Activated CD4-positive, alpha-beta T cell treated with anti-CD3 and anti-CD28 coated beads for 36 hours (primary cell): ENCODE results near the gene CHCHD6. TPM values are rescaled to one million over a fixed set of nuclear protein-coding genes. Genes with fewer than 3 reads are reported as not detected.

Experiments
- ATAC-seq: fragments of 200-7000 bp; cut with Tn5 transposase; one replicate; pipeline ENCODE4 v1.10.0; 2021; ENCODE audit warnings: mild to moderate bottlenecking, moderate library complexity
- CTCF ChIA-PET: fragments of 350-600 bp; sonication (Branson Sonifier 250); formaldehyde crosslinking; loops from one replicate; lab custom pipeline; 2021; ENCODE audit warnings: antibody characterized with exemption; lab: Charles Lee
- POLR2A ChIA-PET: fragments of 350-600 bp; sonication (Branson Sonifier 250); formaldehyde crosslinking; loops from one replicate; lab custom pipeline; 2021; ENCODE audit warnings: antibody characterized with exemption, inconsistent platforms; lab: Charles Lee
- DNase-seq: peaks from one replicate; pipeline ENCODE4 v3.0.0-alpha.2; 2020
- H3K27ac Mint-ChIP-seq: one replicate; pipeline ENCODE4 v1.8.0; 2021; ENCODE audit warnings: mixed read lengths
- H3K27me3 Mint-ChIP-seq: one replicate; pipeline ENCODE4 v1.8.0; 2021; ENCODE audit warnings: mixed read lengths
- H3K36me3 Mint-ChIP-seq: one replicate; pipeline ENCODE4 v1.8.0; 2021; ENCODE audit warnings: low read depth, mixed read lengths
- H3K4me1 Mint-ChIP-seq: one replicate; pipeline ENCODE4 v1.8.0; 2021; ENCODE audit warnings: mixed read lengths
- H3K4me3 Mint-ChIP-seq: one replicate; pipeline ENCODE4 v1.8.0; 2021; ENCODE audit warnings: mild to moderate bottlenecking, moderate library complexity, mixed read lengths
- H3K9me3 Mint-ChIP-seq: one replicate; pipeline ENCODE4 v1.8.0; 2021; ENCODE audit warnings: low read depth, mixed read lengths
- intact Hi-C, 2 experiments: fragments of 100-400 bp; cut with DNase I in 1 of 2; cut with micrococcal nuclease in 1 of 2; formaldehyde crosslinking; loops; one replicate each; pipeline versions ENCODE4 v1.14.2 to v1.15.1; 2022 to 2024; cut with DNase I, micrococcal nuclease
- total RNA-seq, 2 experiments: library from RNA; stranded (reverse); gene quantifications; one replicate each; pipeline ENCODE4 v1.2.3, GENCODE V29; 2021

Gene CHCHD6
- total RNA-seq, 2 experiments from 2014 or later: 17.1 to 17.7 TPM

DNA sequence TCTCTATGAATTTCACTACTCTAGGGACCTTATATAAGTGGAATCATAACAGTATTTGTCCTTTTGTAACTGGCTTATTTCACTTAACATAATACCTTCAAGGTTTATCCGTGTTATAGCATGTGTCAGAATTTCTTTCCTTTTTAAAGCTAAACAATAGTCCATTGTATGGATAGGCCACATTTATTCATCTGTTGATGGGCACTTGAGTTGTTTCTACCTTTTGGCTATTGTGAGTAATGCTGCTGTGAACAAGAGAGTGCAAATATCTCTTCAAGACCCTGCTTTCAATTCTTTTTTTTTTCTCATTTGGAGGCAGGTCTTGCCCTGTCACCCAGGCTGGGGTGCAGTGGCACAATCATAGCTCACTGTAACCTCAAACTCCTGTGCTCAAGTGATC, 56.5 kb downstream of the CHCHD6 start:
- no peak overlapping the region for H3K4me3 Mint-ChIP-seq
- intact Hi-C loops: no loop called here
- ATAC-seq (no peak), DNase-seq (no peak)
- H3K27me3 Mint-ChIP-seq: no peaks in the 10 kb centered on the region
- H3K4me1 Mint-ChIP-seq: no peaks in the 10 kb centered on the region
- ChIA-PET CTCF (interaction anchor here (0.9 kb wide), 1 partner anchor 173 kb away, joined by 3 read pairs; no protein-coding TSS in a partner anchor), POLR2A (no interaction called here)
- H3K36me3 Mint-ChIP-seq: peaks cover 15% of the 10 kb centered on the region
- no peak overlapping the region for H3K27ac Mint-ChIP-seq
- no peaks in the 10 kb centered on the region for H3K9me3 Mint-ChIP-seq

DNA sequence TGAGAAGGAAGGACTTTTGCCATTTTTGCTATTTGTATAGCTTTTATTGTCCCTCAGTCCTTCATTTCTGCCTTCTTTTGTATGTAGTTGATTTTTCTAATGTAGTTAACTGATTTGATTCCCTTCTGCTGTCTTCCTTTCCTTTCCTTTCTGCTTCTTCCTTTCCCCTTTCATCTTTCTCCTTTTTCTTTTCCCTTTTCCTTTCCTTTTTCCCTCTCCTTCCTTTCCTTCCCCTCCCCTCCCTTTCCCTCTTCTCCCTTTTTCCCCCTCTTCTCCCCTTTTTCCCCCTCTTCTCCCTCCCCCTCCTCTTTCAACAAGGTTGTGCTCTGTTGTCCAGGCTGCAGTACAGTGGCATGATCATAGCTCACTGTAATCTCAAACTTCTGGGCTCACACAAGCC, 59.0 kb downstream of the CHCHD6 start:
- Mint-ChIP-seq H3K36me3 (peaks cover 38% of the 10 kb centered on the region), H3K27ac (no peak overlapping the region), H3K4me1 (no peaks in the 10 kb centered on the region), H3K27me3 (no peaks in the 10 kb centered on the region), H3K4me3 (no peak overlapping the region), H3K9me3 (peaks cover 9% of the 10 kb centered on the region)
- intact Hi-C loops: no loop called here
- ChIA-PET POLR2A (no interaction called here), CTCF (no interaction called here)
- DNase-seq: no peak
- no peak for ATAC-seq

DNA sequence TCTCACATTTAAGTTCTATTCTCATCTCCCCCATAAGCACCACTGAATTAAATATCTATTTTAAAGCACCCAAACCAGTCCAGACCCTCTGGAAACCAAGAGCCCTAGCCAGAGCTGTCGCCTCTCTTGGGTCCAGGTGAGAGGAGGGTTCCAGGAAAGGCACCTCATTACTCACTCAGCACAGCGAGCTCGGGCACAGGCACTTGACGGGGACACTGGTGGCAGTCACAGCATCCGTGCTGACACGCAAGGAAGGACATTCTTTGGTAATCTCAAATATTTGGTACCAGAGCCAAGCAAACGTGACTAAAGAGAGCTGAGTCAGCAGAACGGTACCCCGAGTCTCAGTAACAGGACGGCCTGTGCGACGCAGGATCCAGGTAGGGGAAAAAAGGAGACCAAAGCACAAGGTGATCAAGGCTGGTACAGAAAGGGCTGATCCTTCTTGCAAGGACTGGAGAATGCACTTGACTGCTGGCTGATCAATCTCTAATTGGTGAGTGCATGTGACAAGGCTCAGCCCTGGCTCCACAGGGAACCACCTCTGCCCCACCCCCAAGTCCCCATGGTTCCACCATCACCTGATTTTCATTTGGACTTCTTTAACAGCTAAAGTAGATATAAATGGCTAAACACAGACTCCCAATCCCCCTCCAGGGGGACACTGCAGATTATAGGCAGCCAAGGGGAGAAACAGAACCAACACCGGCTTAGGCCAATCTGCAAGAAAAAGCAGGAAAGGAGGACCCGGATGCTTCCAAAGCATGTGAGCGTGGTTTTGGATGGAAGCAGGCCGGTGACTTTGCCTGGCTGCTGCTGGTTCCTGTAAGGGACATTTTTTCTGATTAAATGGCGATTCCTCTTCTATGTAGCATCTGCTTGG, 61.4 kb downstream of the CHCHD6 start:
- Mint-ChIP-seq H3K36me3 (peaks cover 59% of the 10 kb centered on the region), H3K9me3 (peaks cover 25% of the 10 kb centered on the region), H3K4me1 (no peaks in the 10 kb centered on the region), H3K4me3 (no peak overlapping the region), H3K27me3 (no peaks in the 10 kb centered on the region), H3K27ac (no peak overlapping the region)
- ChIA-PET CTCF (no interaction called here), POLR2A (no interaction called here)
- DNase-seq (no peak), ATAC-seq (no peak)
- intact Hi-C loops: no loop called here

DNA sequence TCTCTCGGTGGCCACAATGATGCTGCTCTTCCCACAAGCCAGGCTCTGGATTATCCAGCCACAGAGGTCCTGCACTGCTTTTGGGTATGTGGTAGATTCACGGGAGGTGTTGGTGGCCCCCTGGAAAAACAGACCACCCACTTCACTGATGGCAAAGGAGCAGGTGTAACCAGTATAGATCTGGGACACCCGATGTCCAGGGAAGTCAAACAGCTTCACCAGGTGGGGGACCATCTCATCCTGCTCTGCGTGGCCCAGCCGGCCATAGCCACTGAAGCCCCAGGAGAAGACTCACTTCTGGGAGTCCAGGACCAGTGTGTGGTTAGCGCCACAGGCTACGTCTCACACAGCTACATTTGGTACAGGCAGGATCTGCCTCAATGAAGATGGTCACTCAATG, 62.6 kb downstream of the CHCHD6 start:
- Mint-ChIP-seq H3K36me3 (peaks cover 62% of the 10 kb centered on the region), H3K27ac (no peak overlapping the region), H3K4me1 (no peaks in the 10 kb centered on the region), H3K4me3 (no peak overlapping the region), H3K27me3 (no peaks in the 10 kb centered on the region), H3K9me3 (peaks cover 30% of the 10 kb centered on the region)
- ChIA-PET CTCF (no interaction called here), POLR2A (interaction anchor here (0.6 kb wide), 1 partner anchor 11 kb away, joined by 3 read pairs; no protein-coding TSS in a partner anchor)
- intact Hi-C loops: no loop called here
- ATAC-seq (no peak), DNase-seq (no peak)

DNA sequence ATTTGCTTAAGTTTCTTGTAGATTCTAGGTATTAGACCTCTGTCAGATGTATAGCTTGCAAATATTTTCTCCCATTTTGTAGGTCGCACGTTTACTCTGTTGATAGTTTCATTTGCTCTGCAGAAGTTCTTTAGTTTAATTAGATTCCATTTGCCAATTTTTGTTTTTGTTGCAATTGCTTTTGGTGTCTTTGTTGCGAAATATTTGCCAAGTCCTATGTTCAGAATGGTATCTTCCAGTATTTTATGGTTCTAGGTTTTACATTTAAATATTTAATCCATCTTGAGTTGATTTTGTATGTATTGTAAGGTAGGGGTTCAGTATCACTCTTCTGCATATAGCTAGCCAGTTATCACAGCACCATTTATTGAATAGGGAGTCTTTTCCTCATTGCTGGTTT, 64.9 kb downstream of the CHCHD6 start:
- H3K4me3 Mint-ChIP-seq: no peak overlapping the region
- ATAC-seq (no peak), DNase-seq (no peak)
- intact Hi-C loops: no loop called here
- no peaks in the 10 kb centered on the region for H3K4me1 Mint-ChIP-seq
- H3K27me3 Mint-ChIP-seq: no peaks in the 10 kb centered on the region
- no peak overlapping the region for H3K27ac Mint-ChIP-seq
- H3K36me3 Mint-ChIP-seq: peaks cover 68% of the 10 kb centered on the region
- ChIA-PET POLR2A (no interaction called here), CTCF (no interaction called here)
- H3K9me3 Mint-ChIP-seq: peaks cover 35% of the 10 kb centered on the region

DNA sequence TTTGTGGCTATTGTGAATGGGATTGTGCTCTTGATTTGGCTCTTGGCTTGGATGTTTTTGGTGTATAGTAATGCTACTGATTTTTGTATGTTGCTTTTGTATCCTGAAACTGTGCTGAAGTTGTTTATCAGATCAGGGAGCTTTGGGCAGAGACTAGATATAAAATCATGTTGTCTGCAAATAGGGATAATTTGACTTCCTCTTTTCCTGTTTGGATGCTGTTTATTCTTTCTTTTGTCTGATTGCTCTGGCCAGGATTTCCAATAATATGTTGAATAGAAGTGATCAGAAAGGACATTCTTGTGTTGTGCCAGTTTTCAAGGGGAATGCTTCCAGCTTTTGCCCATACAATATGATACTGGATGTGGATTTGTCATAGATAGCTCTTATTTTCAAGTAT, 66.1 kb downstream of the CHCHD6 start:
- ChIA-PET CTCF (interaction anchor here (1.1 kb wide), 1 partner anchor 12 kb away, joined by 3 read pairs; no protein-coding TSS in a partner anchor), POLR2A (no interaction called here)
- H3K4me1 Mint-ChIP-seq: no peaks in the 10 kb centered on the region
- intact Hi-C loops: no loop called here
- H3K27ac Mint-ChIP-seq: no peak overlapping the region
- ATAC-seq (no peak), DNase-seq (no peak)
- no peak overlapping the region for H3K4me3 Mint-ChIP-seq
- no peaks in the 10 kb centered on the region for H3K27me3 Mint-ChIP-seq
- H3K9me3 Mint-ChIP-seq: peaks cover 35% of the 10 kb centered on the region
- peaks cover 58% of the 10 kb centered on the region for H3K36me3 Mint-ChIP-seq

DNA sequence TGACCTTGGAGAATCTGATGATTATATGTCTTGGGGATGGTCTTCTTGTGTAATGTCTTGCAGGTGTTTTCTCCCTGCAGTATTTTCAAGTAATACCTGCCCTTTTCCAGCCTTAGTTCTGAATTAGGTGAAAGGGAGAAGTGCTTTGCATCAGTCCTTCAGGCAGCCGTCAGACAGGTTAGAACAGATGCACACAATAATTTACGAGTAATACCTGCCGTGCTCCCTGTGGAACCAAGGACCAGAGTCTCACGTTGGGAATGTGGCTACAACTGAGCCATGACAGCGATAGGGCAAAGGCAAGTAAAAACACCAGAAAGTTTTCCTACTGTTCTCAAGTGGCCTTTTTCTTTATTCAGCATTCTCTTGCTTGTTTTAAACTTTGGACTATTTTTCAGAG, 69.1 kb downstream of the CHCHD6 start:
- intact Hi-C loops: no loop called here
- H3K27ac Mint-ChIP-seq: no peak overlapping the region
- peaks cover 24% of the 10 kb centered on the region for H3K9me3 Mint-ChIP-seq
- H3K4me3 Mint-ChIP-seq: no peak overlapping the region
- peaks cover 29% of the 10 kb centered on the region for H3K36me3 Mint-ChIP-seq
- no peak for ATAC-seq
- no peak for DNase-seq
- CTCF ChIA-PET: no interaction called here
- H3K27me3 Mint-ChIP-seq: no peaks in the 10 kb centered on the region
- H3K4me1 Mint-ChIP-seq: no peaks in the 10 kb centered on the region
- POLR2A ChIA-PET: no interaction called here

DNA sequence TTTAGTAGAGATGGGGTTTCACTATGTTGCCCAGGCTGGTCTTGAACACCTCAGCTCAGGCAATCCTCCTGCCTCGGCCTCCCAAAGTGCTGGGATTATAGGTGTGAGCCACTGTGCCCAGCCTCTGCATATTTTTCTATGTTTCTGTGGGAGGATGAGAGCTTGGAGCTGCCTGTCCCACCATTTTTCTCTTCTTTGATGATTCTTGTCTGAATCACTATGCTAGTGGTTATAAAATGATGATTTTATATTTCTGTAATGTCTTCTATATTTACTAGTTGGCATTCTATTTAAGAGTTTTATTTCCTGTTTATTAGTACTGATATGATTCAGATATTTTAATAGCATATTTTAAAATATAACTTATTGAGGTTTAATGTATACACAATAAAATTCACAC, 69.7 kb downstream of the CHCHD6 start:
- intact Hi-C loops: no loop called here
- ChIA-PET CTCF (no interaction called here), POLR2A (no interaction called here)
- no peak overlapping the region for H3K27ac Mint-ChIP-seq
- H3K9me3 Mint-ChIP-seq: peaks cover 20% of the 10 kb centered on the region
- no peaks in the 10 kb centered on the region for H3K27me3 Mint-ChIP-seq
- no peak for DNase-seq
- peaks cover 24% of the 10 kb centered on the region for H3K36me3 Mint-ChIP-seq
- no peak overlapping the region for H3K4me3 Mint-ChIP-seq
- H3K4me1 Mint-ChIP-seq: no peaks in the 10 kb centered on the region
- ATAC-seq: no peak

DNA sequence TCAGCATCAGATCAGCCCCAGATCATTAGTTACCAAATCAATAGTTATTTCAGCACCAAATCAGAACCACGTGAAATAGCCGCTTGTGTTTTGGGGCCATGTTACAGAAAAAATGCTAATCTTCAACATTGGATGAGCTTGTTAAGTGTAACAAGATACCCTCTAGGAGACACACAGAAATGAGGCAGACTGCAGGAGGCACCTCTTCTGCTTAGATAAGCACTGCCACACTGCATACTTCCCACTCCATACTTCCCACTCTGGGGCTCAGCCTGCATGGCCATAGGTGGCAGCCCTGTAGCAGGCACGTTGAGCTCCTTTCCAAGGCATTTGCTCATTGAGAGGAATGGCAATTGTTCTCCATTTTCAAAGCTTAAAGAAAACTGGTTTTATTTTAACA, 73.3 kb downstream of the CHCHD6 start:
- intact Hi-C loops: no loop called here
- no peaks in the 10 kb centered on the region for H3K4me1 Mint-ChIP-seq
- ChIA-PET POLR2A (no interaction called here), CTCF (interaction anchor here (1.0 to 1.1 kb wide), 3 partner anchors 22 to 771 kb away, joined by 3 read pairs; no protein-coding TSS in a partner anchor)
- DNase-seq (no peak), ATAC-seq (no peak)
- no peak overlapping the region for H3K27ac Mint-ChIP-seq
- H3K36me3 Mint-ChIP-seq: peaks cover 8% of the 10 kb centered on the region
- H3K9me3 Mint-ChIP-seq: peaks cover 2% of the 10 kb centered on the region
- no peaks in the 10 kb centered on the region for H3K27me3 Mint-ChIP-seq
- H3K4me3 Mint-ChIP-seq: no peak overlapping the region

DNA sequence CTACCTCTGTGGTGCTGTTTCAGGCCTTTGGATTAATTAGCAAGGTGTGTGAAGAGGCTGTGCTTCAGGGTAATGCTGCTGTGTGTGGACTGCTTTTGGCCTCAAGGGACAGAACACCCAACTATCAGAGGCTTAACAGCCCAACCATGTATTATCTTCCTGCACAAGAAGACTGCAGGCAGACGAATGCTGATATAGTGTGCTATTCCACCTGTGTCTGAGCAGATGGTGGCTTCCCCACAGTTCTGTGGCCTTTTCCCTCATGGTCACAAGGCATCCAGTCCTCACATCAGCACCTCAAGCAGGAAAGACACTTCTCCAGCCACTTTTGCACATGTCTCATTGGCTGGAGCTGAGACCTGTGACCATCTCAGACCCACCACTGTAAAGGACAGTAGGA, 76.6 kb downstream of the CHCHD6 start:
- ATAC-seq: no peak
- Mint-ChIP-seq H3K27me3 (no peaks in the 10 kb centered on the region), H3K4me1 (no peaks in the 10 kb centered on the region), H3K9me3 (peaks cover under 1% of the 10 kb centered on the region), H3K36me3 (peaks cover 17% of the 10 kb centered on the region), H3K27ac (no peak overlapping the region), H3K4me3 (no peak overlapping the region)
- CTCF ChIA-PET: interaction anchor here (0.6 to 0.7 kb wide), 2 partner anchors 257 to 1413 kb away, joined by 3 to 4 read pairs; no protein-coding TSS in a partner anchor
- no peak for DNase-seq
- intact Hi-C loops: no loop called here
- POLR2A ChIA-PET: no interaction called here

DNA sequence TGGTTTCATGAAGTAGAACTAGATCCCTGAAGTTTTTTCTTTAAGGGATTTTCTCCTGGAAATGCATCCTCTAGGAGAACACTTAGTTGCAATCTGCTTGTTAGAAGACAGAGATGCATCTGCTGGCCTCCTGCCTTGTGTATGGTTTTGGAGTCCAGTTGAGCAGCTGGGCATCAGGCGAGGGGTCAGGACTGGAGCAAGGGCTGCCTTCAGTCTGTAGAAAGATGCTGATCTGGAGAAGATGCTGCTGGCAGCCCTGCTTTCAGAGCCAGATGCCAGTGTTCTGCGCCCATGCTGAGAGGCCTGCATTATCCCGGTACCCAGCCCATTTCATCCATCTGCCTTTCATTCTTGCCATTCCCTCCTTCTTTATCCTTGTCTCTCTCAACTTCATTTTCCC, 77.4 kb downstream of the CHCHD6 start:
- peaks cover 1% of the 10 kb centered on the region for H3K9me3 Mint-ChIP-seq
- CTCF ChIA-PET: interaction anchor here (0.7 kb wide), 1 partner anchor 1413 kb away, joined by 3 read pairs; no protein-coding TSS in a partner anchor
- intact Hi-C loops: no loop called here
- no peak for ATAC-seq
- no peak overlapping the region for H3K4me3 Mint-ChIP-seq
- H3K36me3 Mint-ChIP-seq: peaks cover 20% of the 10 kb centered on the region
- DNase-seq: no peak
- no peaks in the 10 kb centered on the region for H3K4me1 Mint-ChIP-seq
- POLR2A ChIA-PET: no interaction called here
- H3K27me3 Mint-ChIP-seq: no peaks in the 10 kb centered on the region
- H3K27ac Mint-ChIP-seq: no peak overlapping the region

DNA sequence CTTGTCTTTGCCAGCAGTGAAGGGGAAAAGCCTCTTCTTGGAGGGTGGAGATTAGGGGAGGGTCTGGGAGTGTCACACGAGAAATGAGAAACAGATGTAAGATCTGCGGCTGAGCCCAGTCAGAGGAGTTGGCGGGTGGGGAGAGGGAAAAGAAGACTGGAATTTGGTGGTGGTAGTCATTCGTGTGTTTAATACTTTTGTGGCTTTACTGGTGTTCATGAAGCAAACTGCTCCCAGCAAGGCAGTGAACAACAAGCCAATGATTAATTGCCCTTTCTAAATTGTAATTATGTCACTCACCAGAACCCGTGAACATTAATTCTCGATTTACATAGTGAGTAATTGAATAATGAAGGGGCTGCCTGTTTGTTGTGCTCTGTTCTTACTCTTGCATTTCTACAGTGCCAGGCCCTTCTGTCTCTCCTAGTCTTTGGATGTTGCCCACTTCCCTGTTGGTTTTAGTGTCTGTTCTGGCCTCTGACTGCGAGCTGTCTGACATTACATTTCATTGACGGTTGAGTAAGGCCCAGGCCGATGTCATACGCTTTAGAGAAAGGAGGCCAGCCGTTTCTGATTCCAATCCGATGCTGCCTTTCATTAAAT, 78.0 kb downstream of the CHCHD6 start:
- Mint-ChIP-seq H3K9me3 (peaks cover 1% of the 10 kb centered on the region), H3K36me3 (peaks cover 20% of the 10 kb centered on the region), H3K4me3 (no peak overlapping the region), H3K27me3 (no peaks in the 10 kb centered on the region), H3K4me1 (no peaks in the 10 kb centered on the region), H3K27ac (no peak overlapping the region)
- DNase-seq (no peak), ATAC-seq (no peak)
- CTCF ChIA-PET: no interaction called here
- intact Hi-C loops: no loop called here
- POLR2A ChIA-PET: no interaction called here
